Ascending aorta (tissue), 2 donors: Measurements from ENCODE around the gene ZFYVE28. TPM values are rescaled to one million over a fixed set of nuclear protein-coding genes. Genes with fewer than 3 reads are reported as not detected.

ENCODE experiments used
- DNase-seq, 2 donors: peaks; one replicate each; pipeline ENCODE4 v3.0.0-alpha.2; 2019; ENCODE audit warnings: low spot score in 2 of 2
- H3K27ac ChIP-seq, 2 donors: fragments of 200-600 bp; sonication (generic); one replicate each; pipeline ENCODE4 v1.5.1; 2016 to 2017; ENCODE audit warnings: mild to moderate bottlenecking in 1 of 2
- H3K27me3 ChIP-seq: fragments of 200-600 bp; sonication (generic); one replicate; pipeline ENCODE4 v1.5.1; 2017
- H3K36me3 ChIP-seq, 2 donors: fragments of 200-600 bp; sonication (generic); one replicate each; pipeline ENCODE4 v1.5.1; 2016
- H3K4me1 ChIP-seq, 2 donors: fragments of 200-600 bp; sonication (generic); one replicate each; pipeline ENCODE4 v1.5.1; 2016 to 2017; ENCODE audit warnings: mild to moderate bottlenecking in 1 of 2
- H3K4me3 ChIP-seq, 2 donors: fragments of 200-600 bp; sonication (generic); one replicate each; pipeline ENCODE4 v1.5.1; 2016 to 2017; ENCODE audit warnings: mild to moderate bottlenecking in 1 of 2
- H3K9me3 ChIP-seq, 2 donors: fragments of 200-600 bp; sonication (generic); one replicate each; pipeline ENCODE4 v1.5.1; 2016
- CTCF ChIP-seq, 3 experiments: fragments of 200-600 bp in 2 of 3; fragments of 450-650 bp in 1 of 3; sonication (generic) in 2 of 3; IDR thresholded peaks; one replicate each; pipeline ENCODE4 v1.5.1; 2016 to 2019; ENCODE audit warnings: antibody characterized with exemption in 3 of 3, mild to moderate bottlenecking in 1 of 3, moderate library complexity in 1 of 3
- intact Hi-C: fragments of 100-400 bp; cut with DNase I; formaldehyde crosslinking; loops from one replicate; pipeline ENCODE4 v1.15.1; 2023
- total RNA-seq: library from RNA; depleted of rRNA; stranded (reverse); fragments of >200 nt; gene quantifications from one replicate; pipeline ENCODE4 v1.1.0, GENCODE V29; 2016

Gene ZFYVE28
- total RNA-seq, 1 donor from 2014 or later, result 12.3 TPM

GRCh38 chr4:2333916-2334644 lies 84.4 kb downstream of the ZFYVE28 start:
- intact Hi-C loops, result no loop called here
- Histone ChIP-seq H3K27me3 (no peaks in the 10 kb centered on the region), H3K4me1 (no peaks in the 10 kb centered on the region), H3K9me3 (no peaks in the 10 kb centered on the region), H3K27ac (no peak overlapping the region), H3K36me3 (peaks cover 0 to 2% of the 10 kb centered on the region in 2 donors), H3K4me3 (no peak overlapping the region)
- no peak for TF ChIP-seq CTCF (IDR thresholded peaks at IDR 0.05)
- no peak for DNase-seq

- peaks cover 0 to 2% of the 10 kb centered on the region in 2 donors for H3K36me3 ChIP-seq
- no peak overlapping the region for H3K4me3 ChIP-seq
- no peak for DNase-seq
These were observed 85.0 kb downstream of the ZFYVE28 start for GRCh38 chr4:2333356-2333841.

GRCh38 chr4:2332976-2333319 lies 85.5 kb downstream of the ZFYVE28 start:
- TF ChIP-seq CTCF (IDR thresholded peaks at IDR 0.05), result no peak
- no peak for DNase-seq
- no peaks in the 10 kb centered on the region for H3K36me3 ChIP-seq

More at GRCh38 chr4:2333356-2333841, 85.0 kb downstream of the ZFYVE28 start:
- intact Hi-C loops, result no loop called here
- TF ChIP-seq CTCF (IDR thresholded peaks at IDR 0.05), result no peak
- H3K27me3 ChIP-seq, result no peaks in the 10 kb centered on the region
- H3K4me1 ChIP-seq, result no peaks in the 10 kb centered on the region
- no peak overlapping the region for H3K27ac ChIP-seq
- H3K9me3 ChIP-seq, result peaks cover 0 to 3% of the 10 kb centered on the region in 2 donors

GRCh38 chr4:2332201-2332975 lies 86.1 kb downstream of the ZFYVE28 start:
- no peak for DNase-seq
- TF ChIP-seq CTCF (IDR thresholded peaks at IDR 0.05), result no peak
- no peak overlapping the region for H3K4me3 ChIP-seq
- peaks cover 0 to 12% of the 10 kb centered on the region in 2 donors for H3K9me3 ChIP-seq
- no peaks in the 10 kb centered on the region for H3K4me1 ChIP-seq
- intact Hi-C loops, result no loop called here
- no peaks in the 10 kb centered on the region for H3K36me3 ChIP-seq
- H3K27me3 ChIP-seq, result no peaks in the 10 kb centered on the region
- H3K27ac ChIP-seq, result no peak overlapping the region

More at GRCh38 chr4:2332976-2333319, 85.5 kb downstream of the ZFYVE28 start:
- Histone ChIP-seq H3K4me1 (no peaks in the 10 kb centered on the region), H3K27me3 (no peaks in the 10 kb centered on the region), H3K27ac (no peak overlapping the region), H3K4me3 (no peak overlapping the region), H3K9me3 (peaks cover 0 to 7% of the 10 kb centered on the region in 2 donors)
- intact Hi-C loops, result no loop called here

- Histone ChIP-seq H3K36me3 (no peaks in the 10 kb centered on the region), H3K27me3 (no peaks in the 10 kb centered on the region), H3K4me1 (no peaks in the 10 kb centered on the region), H3K27ac (no peak overlapping the region), H3K4me3 (no peak overlapping the region), H3K9me3 (peaks cover 0 to 20% of the 10 kb centered on the region in 2 donors)
- TF ChIP-seq CTCF (IDR thresholded peaks at IDR 0.05), result no peak
- intact Hi-C loops, result no loop called here
- DNase-seq, result no peak
These were observed 86.8 kb downstream of the ZFYVE28 start for GRCh38 chr4:2331519-2332200.
